Heart left ventricle (tissue), 16 donors: ENCODE measurements around the gene NDUFB10. TPM values are rescaled to one million over a fixed set of nuclear protein-coding genes. Genes with fewer than 3 reads are reported as not detected.
A peak's percentile ranks its signal among the peaks of the same experiment; 100 is the strongest.

Experiments used
- ATAC-seq, 4 donors: fragments of 200-7000 bp; cut with Tn5 transposase; one replicate each; pipeline ENCODE4 v1.9.1; 2020 to 2022; ENCODE audit warnings: moderate library complexity in 4 of 4, mild to moderate bottlenecking in 3 of 4, moderate number of reproducible peaks in 1 of 4
- DNase-seq, 5 donors: peaks; one replicate each; pipeline ENCODE4 v3.0.0-alpha.2; 2020
- H3K27ac ChIP-seq, 12 donors: fragments of 200-600 bp; sonication (generic) in 4 of 12; one replicate each; pipeline versions ENCODE4 v1.5.0 to v1.8.0; 2016 to 2022; ENCODE audit warnings: mild to moderate bottlenecking in 2 of 12
- H3K27me3 ChIP-seq, 9 donors: fragments of 200-600 bp; sonication (generic) in 2 of 9; one replicate each; pipeline versions ENCODE4 v1.5.1 to v1.8.0; 2016 to 2022; ENCODE audit warnings: mild to moderate bottlenecking in 3 of 9
- H3K36me3 ChIP-seq, 9 donors: fragments of 200-600 bp; sonication (generic) in 2 of 9; one replicate each; pipeline versions ENCODE4 v1.5.0 to v1.8.0; 2018 to 2022; ENCODE audit warnings: mild to moderate bottlenecking in 2 of 9
- H3K4me1 ChIP-seq, 12 donors: fragments of 200-600 bp; sonication (generic) in 4 of 12; one replicate each; pipeline versions ENCODE4 v1.5.0 to v1.8.0; 2016 to 2022; ENCODE audit warnings: mild to moderate bottlenecking in 3 of 12
- H3K4me3 ChIP-seq, 12 donors: fragments of 200-600 bp; sonication (generic) in 4 of 12; one replicate each; pipeline versions ENCODE4 v1.5.0 to v1.8.0; 2017 to 2022; ENCODE audit warnings: mild to moderate bottlenecking in 9 of 12, moderate library complexity in 4 of 12
- H3K9me3 ChIP-seq, 12 donors: fragments of 200-600 bp; sonication (generic) in 4 of 12; one replicate each; pipeline versions ENCODE4 v1.5.0 to v1.8.0; 2016 to 2022; ENCODE audit warnings: mild to moderate bottlenecking in 1 of 12
- POLR2A ChIP-seq, 2 donors: fragments of 450-650 bp; IDR thresholded peaks; one replicate each; pipeline ENCODE4 v1.6.1; 2017; ENCODE audit warnings: antibody characterized with exemption in 2 of 2, mild to moderate bottlenecking in 2 of 2, moderate library complexity in 2 of 2
- WGBS, 4 donors: extraction: QIAGEN DNeasy Blood & Tissue Kit in 2 of 4; methylation state at CpG; one replicate each; pipeline versions ENCODE4 v1.1.5 to v1.1.7; 2013 to 2018; 5-methylcytosine and 5-hydroxymethylcytosine counted together
- intact Hi-C, 10 donors: fragments of 100-400 bp; cut with DNase I; formaldehyde crosslinking; loops; one replicate each; pipeline versions ENCODE4 v1.11.1 to v1.14.2; 2022
- polyA plus RNA-seq, 2 donors: library from polyadenylated mRNA; stranded (reverse); fragments of 200-250 nt; gene quantifications; one replicate each; pipeline ENCODE4 v1.2.3, GENCODE V29; 2013
- total RNA-seq, 9 donors: library from RNA; depleted of rRNA in 2 of 9; stranded (reverse); fragments of >200 nt in 2 of 9; fragmentation: NEBNext Ultra II Directional in 3 of 9; extraction: Animal tissue kit (Norgen Biotek cat#: 25700) in 3 of 9; gene quantifications; one replicate each; pipeline versions ENCODE4 v1.1.0 to v1.2.4, GENCODE V29; 2016 to 2023
- TF ChIP-seq, protein P1 (sequence below), 12 donors: fragments of 200-600 bp; sonication (generic) in 4 of 12; IDR thresholded peaks; one replicate each; pipeline versions ENCODE4 v1.5.0 to v1.8.0; 2018 to 2022; ENCODE audit warnings: antibody characterized with exemption in 12 of 12, mild to moderate bottlenecking in 5 of 12
- donor health status: ischemic (EF 13 %, LVEDD 7.1; RV severe dilation, severe dysfunction).
- donor health status: healthy with polysubstance abuse.
- donor health status: DM: no; HTN: yes; CAD: no.
- donor health status: DM: no; HTN: no; CAD: no.
- donor health status: ischemic (EF 25% LVEDD 6.9; RV normal size, moderate dysfunction).
- donor health status: ischemic (EF 25% LVEDD 5.7; RV mildly dilated, moderate dysfunction).
- donor health status: healthy.
- donor health status: DM: yes; HTN: yes; CAD: no.
- donor health status: ischemic (EF 35%, LVEDD 5.7; RV mildly dilated, moderate dysfunction).
- donor health status: nonischemic (EF 11% LVEDD 7.7; RV severe dilation, severe dysfunction).
- donor health status: DM: yes; HTN: yes; CAD: no.
- donor health status: PGD.
- donor health status: ischemic (EF 29% LVEDD 5.4; RV normal size, mild dysfunction).
- donor health status: nonischemic (EF 23%, LVEDD 6.1; RV moderate dilation, normal function).

The NDUFB10 gene
- total and polyA plus RNA-seq, 11 donors: 316 to 1,618 (median 548) TPM

DNA sequence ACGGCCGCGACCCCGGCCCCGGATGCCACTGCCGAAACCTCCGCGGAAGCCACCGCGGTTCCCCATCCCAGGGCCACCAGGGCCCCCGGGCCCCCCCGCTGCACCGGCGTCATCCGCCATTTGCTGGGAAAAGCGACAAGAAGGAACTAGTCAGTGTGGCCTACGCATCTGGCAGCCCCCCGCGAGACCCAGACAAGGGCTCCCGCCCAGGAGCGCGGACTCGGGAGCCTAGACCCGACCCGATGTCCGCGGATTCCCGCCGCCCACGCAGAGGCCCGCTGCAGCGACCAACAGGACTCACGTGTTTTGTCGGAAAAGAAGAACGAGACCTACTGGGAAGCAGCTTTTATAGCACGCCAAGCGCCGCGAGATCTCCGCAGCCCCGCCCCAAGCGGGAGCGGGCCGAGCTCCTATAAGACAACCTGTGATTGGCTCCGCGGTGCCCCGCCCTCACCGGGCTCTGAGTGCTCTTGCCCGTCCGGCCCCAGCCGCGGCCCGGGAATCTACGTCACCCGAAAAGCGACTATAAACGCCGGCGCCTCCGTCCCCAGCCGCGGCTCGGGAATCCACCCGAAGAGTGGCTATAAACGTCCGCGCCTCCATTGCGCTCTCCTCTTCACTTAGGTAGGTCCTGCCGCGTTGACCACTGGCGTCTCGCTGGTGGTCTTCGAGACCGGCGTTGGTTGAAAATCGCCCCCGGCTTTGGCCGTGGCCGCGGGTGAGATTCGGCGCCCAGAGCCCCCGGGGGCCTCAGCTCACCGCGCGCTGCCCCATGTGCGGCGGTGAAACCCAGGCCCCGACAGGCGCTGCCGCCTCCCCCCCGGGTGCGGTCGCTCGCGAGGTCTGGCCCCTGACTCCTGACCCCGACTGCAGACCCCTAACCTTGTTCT is 5.4 kb downstream of the NDUFB10 start, which contains the start of gene RPS2:
Gene RPS2 (minus strand): TSS at position 321 of the 890 bp plus-strand sequence. CDS start 201 bp downstream, at position 120.
- WGBS, 4 donors: 1% methylated on average over 41 to 97 of the region's 97 CpGs
- DNase-seq (peak; percentile 98 to 100 (median 99)), ATAC-seq (peak; percentile 95 to 99 (median 96))
- H3K36me3 ChIP-seq: peaks cover 0 to 33% (median 31%) of the 10 kb centered on the region in 9 donors
- no peaks in the 10 kb centered on the region for H3K27me3 ChIP-seq
- intact Hi-C loops: no loop called here
- H3K27ac ChIP-seq: peak within 1 kb of the TSS; percentile 85 to 99 (median 97)
- peaks cover 7 to 46% (median 31%) of the 10 kb centered on the region in 12 donors for H3K4me1 ChIP-seq
- TF ChIP-seq POLR2A (IDR thresholded peaks at IDR 0.05): peak; percentile 22 to 96
- TF ChIP-seq, protein P1, sequence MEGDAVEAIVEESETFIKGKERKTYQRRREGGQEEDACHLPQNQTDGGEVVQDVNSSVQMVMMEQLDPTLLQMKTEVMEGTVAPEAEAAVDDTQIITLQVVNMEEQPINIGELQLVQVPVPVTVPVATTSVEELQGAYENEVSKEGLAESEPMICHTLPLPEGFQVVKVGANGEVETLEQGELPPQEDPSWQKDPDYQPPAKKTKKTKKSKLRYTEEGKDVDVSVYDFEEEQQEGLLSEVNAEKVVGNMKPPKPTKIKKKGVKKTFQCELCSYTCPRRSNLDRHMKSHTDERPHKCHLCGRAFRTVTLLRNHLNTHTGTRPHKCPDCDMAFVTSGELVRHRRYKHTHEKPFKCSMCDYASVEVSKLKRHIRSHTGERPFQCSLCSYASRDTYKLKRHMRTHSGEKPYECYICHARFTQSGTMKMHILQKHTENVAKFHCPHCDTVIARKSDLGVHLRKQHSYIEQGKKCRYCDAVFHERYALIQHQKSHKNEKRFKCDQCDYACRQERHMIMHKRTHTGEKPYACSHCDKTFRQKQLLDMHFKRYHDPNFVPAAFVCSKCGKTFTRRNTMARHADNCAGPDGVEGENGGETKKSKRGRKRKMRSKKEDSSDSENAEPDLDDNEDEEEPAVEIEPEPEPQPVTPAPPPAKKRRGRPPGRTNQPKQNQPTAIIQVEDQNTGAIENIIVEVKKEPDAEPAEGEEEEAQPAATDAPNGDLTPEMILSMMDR (IDR thresholded peaks at IDR 0.05): peak in 5 of 12 donors; percentile 1 to 28 (median 9)
- H3K9me3 ChIP-seq: no peaks in the 10 kb centered on the region
- peak within 1 kb of the TSS; percentile 65 to 100 (median 87) for H3K4me3 ChIP-seq

DNA sequence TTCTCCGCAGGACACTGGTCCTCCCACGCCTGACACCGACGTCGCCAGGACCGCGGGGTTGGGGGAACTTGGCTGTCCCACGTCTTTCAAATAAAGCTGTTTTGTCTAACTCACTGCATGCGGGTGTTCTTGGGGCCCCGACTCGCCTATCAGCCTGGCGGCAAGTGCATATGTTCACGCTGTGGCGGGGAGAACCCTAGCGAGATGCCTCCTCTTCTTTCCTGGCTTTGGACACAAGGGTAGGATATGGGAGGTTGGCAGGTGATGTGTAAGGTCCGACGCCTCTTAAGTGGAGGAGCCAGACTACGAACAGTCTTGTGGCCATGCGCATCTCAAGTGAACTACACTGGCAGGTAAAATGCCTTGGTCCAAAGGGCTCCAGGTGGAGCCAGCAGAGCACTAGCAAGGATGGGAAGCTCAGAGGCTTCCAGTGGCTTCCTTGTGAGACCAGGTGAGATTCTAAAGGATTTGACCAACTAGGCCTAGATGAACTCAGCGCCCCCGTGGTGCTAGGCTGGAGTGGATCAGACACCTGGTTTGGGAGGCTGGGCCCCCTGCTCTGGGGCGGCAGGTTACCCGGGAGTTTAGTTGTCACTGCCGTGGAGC is 6.2 kb downstream of the NDUFB10 start:
- DNase-seq (no peak), ATAC-seq (no peak)
- H3K9me3 ChIP-seq: no peaks in the 10 kb centered on the region
- intact Hi-C loops: no loop called here
- H3K27ac ChIP-seq: peak overlapping the region; percentile 85 to 99 (median 97)
- 23 to 30% (median 24%) methylated on average over 20 to 24 of the region's 24 CpGs for WGBS, 4 donors
- TF ChIP-seq, protein P1 (IDR thresholded peaks at IDR 0.05): no peak
- TF ChIP-seq POLR2A (IDR thresholded peaks at IDR 0.05): no peak
- H3K36me3 ChIP-seq: peaks cover 0 to 33% (median 31%) of the 10 kb centered on the region in 9 donors
- H3K4me3 ChIP-seq: peak overlapping the region; percentile 65 to 100 (median 87)
- peaks cover 2 to 42% (median 26%) of the 10 kb centered on the region in 12 donors for H3K4me1 ChIP-seq
- no peaks in the 10 kb centered on the region for H3K27me3 ChIP-seq

DNA sequence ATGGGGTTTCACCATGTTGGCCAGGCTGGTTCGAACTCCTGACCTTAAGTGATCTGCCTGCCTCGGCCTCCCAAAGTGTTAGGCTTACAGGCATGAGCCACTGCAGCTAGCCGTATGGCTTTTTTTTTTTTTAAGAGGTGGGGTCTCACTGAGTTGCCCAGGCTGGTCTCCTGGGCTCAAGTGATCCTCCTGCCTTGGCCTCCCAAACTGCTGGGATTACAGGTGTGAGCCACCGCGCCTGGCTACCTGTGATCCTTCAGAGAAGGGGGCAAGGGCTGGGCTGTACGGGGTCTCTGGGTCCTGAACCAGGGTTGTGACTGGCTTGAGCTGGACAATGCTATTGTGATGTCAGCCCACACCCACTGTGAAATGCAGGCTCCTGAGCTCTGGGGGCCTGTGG is 7.1 kb downstream of the NDUFB10 start, which contains the start of gene RNF151:
Gene RNF151 (plus strand): TSS at position 397 of the 400 bp plus-strand sequence. CDS start 26 bp downstream, outside the sequence.
- Histone ChIP-seq H3K36me3 (peaks cover 0 to 27% (median 24%) of the 10 kb centered on the region in 9 donors), H3K27ac (peak within 1 kb of the TSS in 5 of 12 donors; percentile 95 to 99 (median 97)), H3K9me3 (no peaks in the 10 kb centered on the region), H3K27me3 (no peaks in the 10 kb centered on the region), H3K4me1 (peaks cover 0 to 40% (median 27%) of the 10 kb centered on the region in 12 donors), H3K4me3 (peak within 1 kb of the TSS in 11 of 12 donors; percentile 65 to 100 (median 87))
- DNase-seq (no peak), ATAC-seq (no peak)
- 93 to 96% (median 95%) methylated on average over 5 to 6 of the region's 6 CpGs for WGBS, 4 donors
- TF ChIP-seq, protein P1 (IDR thresholded peaks at IDR 0.05): no peak
- TF ChIP-seq POLR2A (IDR thresholded peaks at IDR 0.05): no peak
- intact Hi-C loops: no loop called here
